Activated CD8-positive, alpha-beta memory T cell treated with anti-CD3 and anti-CD28 coated beads for 4 hours (primary cell): ENCODE results near the gene ATOH1.

ENCODE experiments used
- DNase-seq, 2 donors: peaks; one replicate each; pipeline ENCODE4 v3.0.0-alpha.2; 2020; ENCODE audit warnings: low read depth in 2 of 2

The ATOH1 gene

DNA sequence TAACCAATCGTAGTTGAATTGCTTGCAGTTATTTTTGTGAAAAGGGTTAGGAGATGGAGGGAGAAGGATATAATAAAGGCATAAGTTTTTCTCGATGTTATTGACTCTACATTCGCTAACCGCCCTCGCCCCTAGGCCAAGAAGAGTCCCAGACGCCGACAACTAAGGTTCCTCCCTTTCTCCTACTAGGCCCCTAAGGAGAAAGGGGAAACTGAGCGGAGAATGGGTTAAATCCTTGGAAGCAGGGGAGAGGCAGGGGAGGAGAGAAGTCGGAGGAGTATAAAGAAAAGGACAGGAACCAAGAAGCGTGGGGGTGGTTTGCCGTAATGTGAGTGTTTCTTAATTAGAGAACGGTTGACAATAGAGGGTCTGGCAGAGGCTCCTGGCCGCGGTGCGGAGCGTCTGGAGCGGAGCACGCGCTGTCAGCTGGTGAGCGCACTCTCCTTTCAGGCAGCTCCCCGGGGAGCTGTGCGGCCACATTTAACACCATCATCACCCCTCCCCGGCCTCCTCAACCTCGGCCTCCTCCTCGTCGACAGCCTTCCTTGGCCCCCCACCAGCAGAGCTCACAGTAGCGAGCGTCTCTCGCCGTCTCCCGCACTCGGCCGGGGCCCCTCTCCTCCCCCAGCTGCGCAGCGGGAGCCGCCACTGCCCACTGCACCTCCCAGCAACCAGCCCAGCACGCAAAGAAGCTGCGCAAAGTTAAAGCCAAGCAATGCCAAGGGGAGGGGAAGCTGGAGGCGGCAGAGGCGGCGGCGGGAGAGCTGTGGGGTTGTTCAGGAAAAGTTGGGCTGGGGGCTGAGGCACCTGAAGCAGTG lies 5.9 kb downstream of the ATOH1 start:
- no peak for DNase-seq

DNA sequence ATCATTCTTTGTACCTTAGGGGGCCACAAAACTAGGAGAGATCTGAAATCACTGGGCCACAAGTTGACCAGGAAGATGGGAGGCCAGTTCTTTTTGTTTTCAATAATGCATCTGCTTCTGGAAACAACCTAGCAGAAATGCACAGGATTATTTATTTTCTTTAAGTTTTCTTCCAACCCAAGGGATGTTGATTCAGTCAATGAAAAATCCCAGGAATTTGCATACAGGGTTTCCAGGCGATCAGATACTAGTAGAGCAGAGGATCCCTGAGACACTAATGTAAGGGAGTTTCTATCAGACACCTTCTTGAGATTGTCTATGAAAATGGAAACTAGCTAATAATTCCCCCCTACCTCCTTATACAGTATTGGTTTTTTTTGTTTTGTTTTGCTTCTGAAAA lies 7.4 kb downstream of the ATOH1 start:
- no peak for DNase-seq

DNA sequence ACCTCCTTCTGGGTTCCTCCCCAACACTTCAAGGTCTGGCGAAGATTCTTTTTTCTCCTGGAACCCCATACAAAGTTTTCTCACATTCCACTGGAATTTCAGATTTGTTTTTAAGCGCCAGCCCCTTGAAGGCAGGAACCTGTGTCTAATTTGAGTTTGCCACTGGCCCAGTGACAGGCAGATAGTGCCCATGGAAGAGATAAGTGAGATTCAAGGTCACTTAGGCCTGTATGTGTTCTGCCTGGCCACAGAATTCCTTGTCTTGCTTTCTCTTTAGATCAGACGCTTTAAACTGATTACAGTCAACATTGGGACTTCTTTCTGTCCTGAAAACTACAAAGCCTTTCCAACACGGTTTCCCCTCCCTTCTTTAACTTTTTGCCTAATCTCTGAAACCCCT lies 11.2 kb downstream of the ATOH1 start:
- no peak for DNase-seq

DNA sequence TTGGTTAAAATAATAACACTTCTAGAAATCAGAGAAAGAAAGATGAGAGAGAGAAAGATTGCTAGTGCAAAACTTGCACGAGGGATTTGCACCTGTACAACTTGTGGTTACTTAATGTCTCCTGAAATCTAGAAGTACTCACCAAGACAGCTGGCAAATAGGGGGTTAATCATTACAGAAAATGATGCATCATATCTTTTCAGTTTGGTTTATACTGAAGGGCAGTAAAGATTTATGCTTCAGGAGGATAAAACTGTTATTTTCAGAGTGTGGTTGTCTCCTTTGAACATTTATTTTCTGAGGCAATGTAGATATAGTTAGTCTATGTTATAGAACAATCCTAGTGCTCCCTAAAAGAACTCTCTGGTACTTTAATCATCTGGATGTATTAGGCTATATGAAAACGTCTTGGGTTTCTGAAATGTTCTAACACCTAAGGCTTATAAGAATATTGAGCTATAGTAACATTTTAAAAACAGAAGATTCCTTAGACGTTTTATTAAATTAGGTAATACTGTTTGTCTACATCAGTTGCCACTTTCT lies 13.3 kb downstream of the ATOH1 start:
- DNase-seq, result no peak

DNA sequence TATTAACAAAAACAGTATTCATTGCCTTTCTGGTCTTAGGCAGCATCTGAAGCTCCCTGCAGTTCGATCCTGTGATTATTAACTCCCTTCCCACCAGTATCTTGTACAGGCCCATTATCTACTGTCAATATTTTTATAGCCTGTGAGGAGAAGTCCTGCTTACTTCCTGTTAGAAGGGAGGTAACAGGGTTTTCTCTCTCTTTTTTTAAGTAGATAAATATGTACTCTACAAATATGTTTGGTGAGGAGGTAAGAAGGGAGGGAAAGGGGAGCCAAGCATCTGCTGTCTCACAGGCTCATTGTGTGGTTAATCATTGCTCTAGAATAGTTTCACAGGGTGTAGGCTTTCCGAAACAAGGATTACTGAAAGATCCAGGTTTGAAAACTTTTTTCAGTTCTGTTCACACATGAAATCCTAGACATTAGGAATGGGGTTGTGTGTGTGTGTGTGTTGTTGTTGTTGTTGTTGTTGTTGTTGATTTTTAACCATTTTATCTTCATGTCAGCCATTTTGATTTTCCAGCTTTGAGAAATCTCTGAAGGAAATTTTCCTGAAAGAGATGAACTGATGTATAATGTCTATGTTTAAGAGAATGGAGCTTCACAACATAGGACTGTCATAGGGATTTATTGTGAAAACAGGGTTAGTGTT lies 14.2 kb downstream of the ATOH1 start:
- DNase-seq, result no peak

DNA sequence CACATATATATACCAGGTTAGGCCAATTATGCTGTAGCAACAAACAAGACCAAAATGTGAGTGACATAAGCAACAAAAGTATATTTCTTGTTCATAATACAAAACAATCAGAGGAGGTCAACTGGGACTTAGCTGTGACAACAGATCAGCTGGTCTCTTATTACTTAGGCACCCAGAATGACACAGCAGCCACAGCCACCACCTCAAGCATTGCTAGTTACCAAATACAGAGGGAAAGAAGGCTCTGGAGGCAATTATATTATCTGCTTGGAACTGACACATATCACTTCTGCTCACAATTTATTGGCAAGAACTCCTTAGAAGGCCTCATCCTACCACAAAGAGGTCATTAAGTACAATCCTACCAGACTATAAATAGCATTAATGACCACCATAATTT lies 15.2 kb downstream of the ATOH1 start:
- DNase-seq, result no peak

DNA sequence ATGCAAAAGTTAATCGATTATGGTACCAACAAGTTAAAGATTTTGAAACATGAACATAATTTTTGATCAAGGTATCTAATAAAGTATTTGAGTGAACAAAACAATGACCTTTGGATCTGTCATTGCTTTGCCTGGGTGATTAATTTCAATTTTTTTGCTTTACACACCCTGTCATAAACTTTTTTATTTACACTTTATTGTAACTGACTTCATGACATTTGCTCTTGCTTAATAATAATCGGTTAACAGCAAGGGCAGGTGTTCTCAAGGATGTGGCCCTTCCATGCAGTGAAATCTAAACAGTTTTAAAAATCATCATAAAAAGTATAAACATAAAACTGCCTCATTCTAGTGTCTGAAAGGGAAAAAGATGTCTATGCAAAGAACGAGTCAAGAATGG lies 24.1 kb downstream of the ATOH1 start:
- DNase-seq, result no peak

DNA sequence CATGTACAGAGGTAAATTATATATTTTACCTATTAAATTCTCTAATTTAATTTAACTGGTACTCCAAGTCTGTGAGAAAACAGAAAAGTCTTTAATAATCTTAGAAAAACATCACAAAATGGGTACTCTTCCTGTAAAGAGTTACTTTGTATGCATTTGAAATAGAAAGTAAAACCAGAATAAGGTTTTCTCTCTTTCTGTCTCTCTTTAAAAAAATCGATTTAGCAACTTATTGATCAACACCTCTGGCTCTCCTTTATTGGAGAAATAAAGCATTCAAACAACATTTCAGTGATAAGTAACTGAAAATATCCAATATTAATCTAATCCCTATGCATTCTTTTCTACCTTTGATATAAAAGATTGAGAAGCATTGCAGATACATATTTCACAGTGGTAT lies 27.4 kb downstream of the ATOH1 start:
- no peak for DNase-seq

DNA sequence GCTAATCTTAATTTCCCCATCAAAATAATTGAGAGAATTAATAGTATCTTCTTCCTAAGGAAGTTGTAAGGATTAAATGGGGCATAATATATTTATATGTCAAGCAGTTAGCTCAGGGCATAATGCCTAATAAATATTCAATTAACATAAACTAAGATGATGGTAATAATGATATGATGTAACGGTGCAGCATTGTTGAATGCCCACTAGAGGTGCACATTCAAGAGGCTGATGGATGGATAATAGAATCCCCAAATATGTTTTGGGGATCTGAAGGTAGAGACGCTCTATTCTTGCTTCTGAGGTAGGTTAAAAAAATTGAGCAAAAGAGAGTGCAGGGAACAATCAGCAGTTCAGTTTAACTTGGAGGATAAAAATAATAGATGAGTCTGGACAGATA lies 37.1 kb downstream of the ATOH1 start:
- DNase-seq, result no peak

DNA sequence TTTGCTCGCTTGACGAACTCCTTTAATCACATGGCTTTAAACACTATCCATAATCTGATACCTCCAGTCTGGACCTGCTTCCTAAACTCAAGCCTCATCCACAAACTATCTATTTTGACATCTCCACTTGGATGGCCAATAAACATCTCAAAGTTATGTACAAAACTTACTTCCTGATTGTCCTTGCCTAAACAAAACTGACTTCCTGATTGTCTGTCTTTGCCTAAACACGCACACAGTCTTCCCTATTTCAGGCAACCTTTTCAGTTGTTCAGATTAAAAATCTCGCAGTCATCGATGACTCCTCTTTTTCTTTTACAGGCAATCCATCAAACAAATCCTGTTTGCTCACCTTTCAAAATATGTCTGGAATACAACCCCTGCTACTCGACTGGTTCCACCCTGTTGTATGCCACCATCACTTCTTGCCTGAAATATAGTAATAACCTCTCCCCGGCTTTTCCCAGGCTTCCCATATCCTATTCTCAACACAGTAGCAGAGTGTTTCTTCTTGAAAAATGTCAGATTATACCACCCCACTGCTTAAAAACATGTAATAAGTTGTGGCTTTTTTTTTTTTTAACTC lies 39.0 kb downstream of the ATOH1 start:
- no peak for DNase-seq

DNA sequence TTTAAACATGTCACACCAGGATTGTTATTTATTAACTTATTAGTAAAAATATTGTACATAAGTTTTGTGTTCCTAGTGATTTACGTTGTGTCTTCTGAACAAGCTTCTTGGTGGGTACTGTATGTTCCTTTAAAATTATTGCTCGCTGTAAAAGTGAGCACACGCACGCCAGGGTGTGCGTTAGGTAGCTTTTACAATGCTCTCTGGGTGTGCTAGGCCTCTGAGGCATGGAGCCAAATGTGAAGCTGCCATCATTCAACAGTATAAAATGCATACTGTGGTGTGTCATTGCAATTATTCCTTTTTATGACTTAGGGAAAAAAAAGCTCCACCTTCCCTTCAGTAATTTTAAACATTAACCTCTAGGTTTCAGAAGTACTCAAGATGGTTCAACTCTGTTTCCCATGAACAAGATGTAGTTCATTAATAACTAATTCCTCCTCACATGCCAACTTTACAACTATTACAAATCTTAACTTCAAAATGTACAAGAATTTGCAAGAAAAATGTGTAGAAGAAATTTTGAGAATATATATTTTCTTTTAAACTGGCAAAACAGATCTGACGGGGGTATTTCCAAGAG lies 42.4 kb downstream of the ATOH1 start:
- no peak for DNase-seq

DNA sequence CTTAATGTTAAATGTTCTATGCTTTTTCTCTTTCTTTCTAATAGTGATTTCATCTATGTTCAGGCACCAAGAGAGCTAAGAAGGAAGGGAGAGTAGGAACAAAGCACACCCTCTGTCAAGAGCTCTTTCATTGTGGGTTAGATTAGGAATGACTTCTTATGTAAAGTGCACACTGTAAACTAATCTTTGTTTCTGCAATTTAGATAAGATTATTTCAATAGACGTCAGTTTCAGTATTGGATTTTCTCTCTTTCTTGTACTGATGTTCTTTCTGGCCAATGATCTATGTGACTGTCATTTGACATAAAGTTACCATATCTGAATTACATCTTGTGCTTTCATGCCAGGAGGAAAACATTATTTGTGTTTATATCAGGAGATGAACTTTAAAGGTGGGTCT lies 48.2 kb downstream of the ATOH1 start:
- DNase-seq, result no peak

DNA sequence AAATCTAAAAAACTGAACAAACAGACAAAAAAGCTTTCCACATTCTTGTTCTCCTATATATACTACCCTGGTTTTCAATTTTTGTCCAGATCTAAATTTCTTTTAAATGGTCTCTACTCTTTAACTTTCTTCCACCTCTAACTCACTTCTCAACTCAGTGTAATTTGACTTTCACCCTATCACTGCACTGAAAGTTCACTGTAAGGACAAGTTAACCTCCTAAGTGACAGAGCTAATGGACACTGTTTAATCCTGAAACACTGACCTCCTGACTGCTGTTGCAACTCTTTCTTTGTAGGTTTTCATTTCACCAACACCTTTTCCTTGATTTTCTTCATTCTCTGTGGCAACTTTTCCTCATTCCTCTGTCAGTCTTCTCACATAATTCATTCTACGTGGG lies 50.0 kb downstream of the ATOH1 start:
- DNase-seq, result no peak

DNA sequence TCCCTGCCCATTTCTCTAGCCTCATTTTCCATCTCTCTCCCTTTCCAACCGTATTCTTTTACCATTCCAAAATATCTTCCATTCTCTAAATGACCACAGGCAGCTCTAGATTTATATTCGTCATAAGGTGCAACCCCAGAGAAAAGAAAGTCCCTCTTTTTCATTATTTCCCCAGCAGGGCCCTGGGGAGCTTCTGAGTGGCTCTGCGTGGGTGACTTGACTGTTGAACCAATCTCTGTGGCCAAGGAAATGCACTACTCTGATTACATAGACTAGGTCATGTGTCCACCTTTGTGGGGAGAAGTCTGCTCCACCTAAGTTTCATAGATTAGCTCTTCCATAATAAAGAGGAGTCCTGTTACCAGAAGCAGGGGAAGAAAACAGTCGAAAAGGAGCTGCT lies 51.4 kb downstream of the ATOH1 start:
- DNase-seq, result no peak
